ENCODE measurements around the gene SS18.
"Not testable (repeated sequence)": the region's sequence is repeated elsewhere in the genome, so short reads cannot be mapped to it uniquely, and the experiment has no call there.

SS18 gene

GRCh38 chr18:26090130-26091046, at the start of gene SS18:
SS18 (minus strand) TSS chr18:26090613; CDS start chr18:26090569, 44 bp downstream.
- peak; percentile 66 to 81 for DNase-seq (ENCODE audit: low read depth in 2 of 2, low spot score in 1 of 2)

- no peak for DNase-seq (ENCODE audit: low read depth in 2 of 2, low spot score in 1 of 2)
Measured at GRCh38 chr18:26135548-26135947, 45.1 kb upstream of the SS18 start.

- no peak for DNase-seq (ENCODE audit: low read depth in 2 of 2, low spot score in 1 of 2)
Measured at GRCh38 chr18:26134107-26134506, 43.7 kb upstream of the SS18 start.

GRCh38 chr18:26133652-26134051, 43.2 kb upstream of the SS18 start, which contains the start of gene PSMA8:
PSMA8 (plus strand) TSS chr18:26133869; CDS start chr18:26133966, 97 bp downstream.
- peak; percentile 2 to 30 for DNase-seq (ENCODE audit: low read depth in 2 of 2, low spot score in 1 of 2)

GRCh38 chr18:26128192-26128591, 37.8 kb upstream of the SS18 start:
- not testable (repeated sequence) for DNase-seq (ENCODE audit: low read depth in 2 of 2, low spot score in 1 of 2)

GRCh38 chr18:26127786-26128185, 37.4 kb upstream of the SS18 start:
- DNase-seq (ENCODE audit: low read depth in 2 of 2, low spot score in 1 of 2) = no peak

- DNase-seq (ENCODE audit: low read depth in 2 of 2, low spot score in 1 of 2) = not testable (repeated sequence)
Measured at GRCh38 chr18:26121994-26122393, 31.6 kb upstream of the SS18 start.

GRCh38 chr18:26121476-26121875, 31.1 kb upstream of the SS18 start:
- DNase-seq (ENCODE audit: low read depth in 2 of 2, low spot score in 1 of 2) = no peak

- DNase-seq (ENCODE audit: low read depth in 2 of 2, low spot score in 1 of 2) = no peak
Measured at GRCh38 chr18:26119246-26119645, 28.8 kb upstream of the SS18 start.

- DNase-seq (ENCODE audit: low read depth in 2 of 2, low spot score in 1 of 2) = no peak
Measured at GRCh38 chr18:26104035-26104434, 13.6 kb upstream of the SS18 start.

- DNase-seq (ENCODE audit: low read depth in 2 of 2, low spot score in 1 of 2) = no peak
Measured at GRCh38 chr18:26103579-26103978, 13.2 kb upstream of the SS18 start.

- no peak for DNase-seq (ENCODE audit: low read depth in 2 of 2, low spot score in 1 of 2)
Measured at GRCh38 chr18:26097563-26097962, 7.2 kb upstream of the SS18 start.

GRCh38 chr18:26096852-26097251, 6.4 kb upstream of the SS18 start:
- DNase-seq (ENCODE audit: low read depth in 2 of 2, low spot score in 1 of 2) = no peak

- peak in 1 of 2 donors; percentile 12 for DNase-seq (ENCODE audit: low read depth in 2 of 2, low spot score in 1 of 2)
Measured at GRCh38 chr18:26091047-26091630, 726 bp upstream of the SS18 start.

GRCh38 chr18:26089293-26090129, 902 bp downstream of the SS18 start:
- no peak for DNase-seq (ENCODE audit: low read depth in 2 of 2, low spot score in 1 of 2)

- DNase-seq (ENCODE audit: low read depth in 2 of 2, low spot score in 1 of 2) = no peak
Measured at GRCh38 chr18:26088487-26088886, 1.9 kb downstream of the SS18 start.

- no peak for DNase-seq (ENCODE audit: low read depth in 2 of 2, low spot score in 1 of 2)
Measured at GRCh38 chr18:26086959-26087358, 3.5 kb downstream of the SS18 start.

- no peak for DNase-seq (ENCODE audit: low read depth in 2 of 2, low spot score in 1 of 2)
Measured at GRCh38 chr18:26085056-26085455, 5.4 kb downstream of the SS18 start.

- no peak for DNase-seq (ENCODE audit: low read depth in 2 of 2, low spot score in 1 of 2)
Measured at GRCh38 chr18:26083099-26083498, 7.3 kb downstream of the SS18 start.

- no peak for DNase-seq (ENCODE audit: low read depth in 2 of 2, low spot score in 1 of 2)
Measured at GRCh38 chr18:26082475-26082874, 7.9 kb downstream of the SS18 start.

- no peak for DNase-seq (ENCODE audit: low read depth in 2 of 2, low spot score in 1 of 2)
Measured at GRCh38 chr18:26074246-26074645, 16.2 kb downstream of the SS18 start.

Data from stimulated activated CD8-positive, alpha-beta memory T cell treated with anti-CD3 and anti-CD28 coated beads, Interleukin-4, amount 100 ng/mL, for 4 hours (primary cell).